Muscle layer of colon (tissue), 2 donors: ENCODE results near the gene ANKS3.
A peak's percentile ranks its signal among the peaks of the same experiment; 100 is the strongest.

ENCODE experiments used
- H3K27ac ChIP-seq: one replicate; pipeline ENCODE4 v1.7.0; 2013; ENCODE audit warnings: low read depth, mild to moderate bottlenecking, low read length, moderate library complexity
- H3K27me3 ChIP-seq, 2 donors: one replicate each; pipeline ENCODE4 v1.7.0; 2013; ENCODE audit warnings: low read length in 2 of 2, mild to moderate bottlenecking in 2 of 2; ENCODE audit not compliant: insufficient read depth in 2 of 2, control insufficient read depth in 1 of 2
- H3K36me3 ChIP-seq: one replicate; pipeline ENCODE4 v1.7.0; 2013; ENCODE audit warnings: mild to moderate bottlenecking, low read length; ENCODE audit not compliant: insufficient read depth
- H3K4me1 ChIP-seq: one replicate; pipeline ENCODE4 v1.7.0; 2013; ENCODE audit warnings: mild to moderate bottlenecking, low read length; ENCODE audit not compliant: insufficient read depth
- H3K4me3 ChIP-seq, 2 donors: one replicate each; pipeline ENCODE4 v1.7.0; 2013; ENCODE audit warnings: low read length in 2 of 2, low read depth in 1 of 2, mild to moderate bottlenecking in 1 of 2, moderate library complexity in 1 of 2
- H3K9ac ChIP-seq: one replicate; pipeline ENCODE4 v1.7.0; 2013; ENCODE audit warnings: low read length
- H3K9me3 ChIP-seq: one replicate; pipeline ENCODE4 v1.7.0; 2013; ENCODE audit warnings: mild to moderate bottlenecking, low read length
- donor health status: abdominal sarcoma.
- donor health status: Adenocarcinoma of cecum.

ANKS3 gene

GRCh38 chr16:4667203-4667963 is 66.7 kb downstream of the ANKS3 start:
- Histone ChIP-seq H3K36me3 (peaks cover 51% of the 10 kb centered on the region), H3K9ac (no peak overlapping the region), H3K4me1 (no peaks in the 10 kb centered on the region), H3K27me3 (no peaks in the 10 kb centered on the region), H3K9me3 (no peaks in the 10 kb centered on the region), H3K4me3 (no peak overlapping the region), H3K27ac (no peak overlapping the region)

- Histone ChIP-seq H3K36me3 (peaks cover 49% of the 10 kb centered on the region), H3K9me3 (no peaks in the 10 kb centered on the region), H3K27ac (no peak overlapping the region), H3K4me1 (no peaks in the 10 kb centered on the region), H3K4me3 (no peak overlapping the region), H3K27me3 (no peaks in the 10 kb centered on the region), H3K9ac (no peak overlapping the region)
These were observed 67.4 kb downstream of the ANKS3 start for GRCh38 chr16:4666537-4667202.

GRCh38 chr16:4664538-4665418 is 69.3 kb downstream of the ANKS3 start:
- Histone ChIP-seq H3K9me3 (no peaks in the 10 kb centered on the region), H3K27me3 (no peaks in the 10 kb centered on the region), H3K4me1 (no peaks in the 10 kb centered on the region), H3K4me3 (no peak overlapping the region), H3K27ac (no peak overlapping the region), H3K9ac (no peak overlapping the region), H3K36me3 (peaks cover 44% of the 10 kb centered on the region)

- Histone ChIP-seq H3K4me1 (no peaks in the 10 kb centered on the region), H3K27me3 (no peaks in the 10 kb centered on the region), H3K36me3 (peaks cover 38% of the 10 kb centered on the region), H3K27ac (no peak overlapping the region), H3K4me3 (no peak overlapping the region), H3K9me3 (no peaks in the 10 kb centered on the region), H3K9ac (no peak overlapping the region)
These were observed 70.2 kb downstream of the ANKS3 start for GRCh38 chr16:4663777-4664465.

DNA sequence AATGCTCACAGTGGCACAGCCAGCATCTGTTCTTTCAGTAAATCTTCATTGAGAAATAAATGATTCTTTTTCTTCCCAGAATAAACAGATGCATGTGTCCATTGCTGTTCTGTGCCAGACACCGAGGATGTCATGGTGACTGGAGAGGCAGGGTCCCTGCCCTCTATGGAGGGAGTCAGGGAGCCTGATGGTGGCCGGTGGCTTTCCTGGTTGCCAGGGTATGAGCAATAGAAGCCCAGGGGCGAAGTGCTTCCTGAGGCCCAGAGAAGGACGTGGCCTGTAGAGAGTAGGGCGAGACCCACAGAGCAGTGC is 70.7 kb downstream of the ANKS3 start:
- H3K27ac ChIP-seq: no peak overlapping the region
- H3K4me1 ChIP-seq: no peaks in the 10 kb centered on the region
- H3K9ac ChIP-seq: no peak overlapping the region

GRCh38 chr16:4661661-4662060 is 72.4 kb downstream of the ANKS3 start:
- Histone ChIP-seq H3K4me1 (no peaks in the 10 kb centered on the region), H3K9ac (no peak overlapping the region), H3K36me3 (peaks cover 24% of the 10 kb centered on the region), H3K4me3 (no peak overlapping the region), H3K27me3 (no peaks in the 10 kb centered on the region), H3K9me3 (no peaks in the 10 kb centered on the region), H3K27ac (no peak overlapping the region)

More for the DNA sequence above, 70.7 kb downstream of the ANKS3 start:
- Histone ChIP-seq H3K36me3 (peaks cover 33% of the 10 kb centered on the region), H3K4me3 (no peak overlapping the region), H3K9me3 (no peaks in the 10 kb centered on the region), H3K27me3 (no peaks in the 10 kb centered on the region)

GRCh38 chr16:4660454-4661007 is 73.5 kb downstream of the ANKS3 start:
- H3K9me3 ChIP-seq: no peaks in the 10 kb centered on the region
- H3K4me3 ChIP-seq: no peak overlapping the region
- no peaks in the 10 kb centered on the region for H3K27me3 ChIP-seq
- peaks cover 29% of the 10 kb centered on the region for H3K36me3 ChIP-seq
- no peak overlapping the region for H3K27ac ChIP-seq
- no peak overlapping the region for H3K9ac ChIP-seq
- no peaks in the 10 kb centered on the region for H3K4me1 ChIP-seq

- Histone ChIP-seq H3K9me3 (no peaks in the 10 kb centered on the region), H3K4me3 (no peak overlapping the region), H3K9ac (no peak overlapping the region), H3K36me3 (peaks cover 33% of the 10 kb centered on the region), H3K4me1 (no peaks in the 10 kb centered on the region), H3K27ac (peak overlapping the region; percentile 44), H3K27me3 (no peaks in the 10 kb centered on the region)
These were observed 74.4 kb downstream of the ANKS3 start for GRCh38 chr16:4659363-4660353.

- H3K27ac ChIP-seq: no peak overlapping the region
- no peaks in the 10 kb centered on the region for H3K27me3 ChIP-seq
- H3K9ac ChIP-seq: no peak overlapping the region
- peaks cover 44% of the 10 kb centered on the region for H3K36me3 ChIP-seq
- no peaks in the 10 kb centered on the region for H3K9me3 ChIP-seq
- no peaks in the 10 kb centered on the region for H3K4me1 ChIP-seq
- no peak overlapping the region for H3K4me3 ChIP-seq
These were observed 77.1 kb downstream of the ANKS3 start for GRCh38 chr16:4656695-4657686.
